AG04449 (cell line): ENCODE results near the gene RETN.

Experiments
- CTCF ChIA-PET: fragments of 350-600 bp; formaldehyde crosslinking; extraction: SDS; loops from one replicate; lab custom pipeline; 2021; ENCODE audit warnings: antibody characterized with exemption; lab: Yijun Ruan, JAX
- POLR2A ChIA-PET: fragments of 400-600, 350-600 bp; formaldehyde crosslinking; extraction: SDS; loops from one replicate; lab custom pipeline; 2020; ENCODE audit warnings: antibody characterized with exemption, inconsistent platforms; lab: Yijun Ruan, JAX
- DNase-seq: peaks from one replicate; pipeline ENCODE4 v3.0.0-alpha.2; 2010; ENCODE audit warnings: low read depth, low spot score
- H3K4me3 ChIP-seq: 2 replicates; pipeline ENCODE4 v1.5.1; 2011; ENCODE audit warnings: low read depth, mild to moderate bottlenecking, control low read depth, low read length
- TF ChIP-seq, protein P1 (sequence below): IDR thresholded peaks from one replicate; pipeline ENCODE4 v1.5.1; 2011; ENCODE audit warnings: mild to moderate bottlenecking, moderate library complexity, low read length, control low read depth, inconsistent platforms; ENCODE audit not compliant: insufficient read depth; ENCODE audit errors: missing control alignments

RETN gene

DNA sequence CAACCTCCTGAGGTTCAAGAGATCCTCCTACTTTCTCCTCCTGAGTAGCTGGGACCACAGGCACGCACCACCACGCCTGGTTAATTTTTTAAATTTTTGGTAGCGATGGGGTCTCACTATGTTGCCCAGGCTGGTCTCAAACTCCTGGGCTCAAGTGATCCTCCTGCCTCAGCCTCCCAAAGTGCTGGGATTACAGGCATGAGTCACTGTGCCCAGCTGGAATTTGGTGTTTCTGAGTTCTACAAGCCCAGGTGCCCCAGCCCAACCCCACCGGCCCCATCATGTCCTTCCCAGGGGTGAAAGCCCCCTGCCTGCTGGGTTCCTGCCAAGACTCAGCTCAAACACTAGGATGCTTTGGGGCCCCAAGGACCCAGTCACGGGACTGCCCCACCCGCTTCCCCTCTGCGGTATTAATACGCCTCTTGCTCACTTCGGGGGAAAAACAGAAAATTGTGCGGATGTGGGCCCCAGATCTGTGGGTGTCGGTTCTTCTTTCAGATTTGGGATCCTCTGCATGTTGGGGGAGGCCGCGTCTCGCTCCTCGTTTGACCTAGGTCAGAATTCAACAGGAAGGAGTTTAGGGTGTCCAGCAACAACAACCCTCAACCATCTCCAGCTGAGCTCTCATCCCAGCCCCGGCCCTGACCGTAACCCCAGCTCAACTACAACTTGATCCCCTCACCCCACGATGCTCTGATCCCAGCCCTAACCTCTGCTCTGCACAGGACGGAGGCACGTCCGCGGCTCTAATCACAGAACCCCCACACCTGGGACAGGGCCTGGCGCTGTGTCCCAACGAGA is 36.7 kb downstream of the RETN start:
- ChIA-PET POLR2A (no interaction called here), CTCF (interaction anchor here (1.2 to 1.8 kb wide), 3 partner anchors 25 to 137 kb away, joined by 3 to 5 read pairs (median 4); partner anchors contain the start of gene TRAPPC5)
- no peak for DNase-seq

DNA sequence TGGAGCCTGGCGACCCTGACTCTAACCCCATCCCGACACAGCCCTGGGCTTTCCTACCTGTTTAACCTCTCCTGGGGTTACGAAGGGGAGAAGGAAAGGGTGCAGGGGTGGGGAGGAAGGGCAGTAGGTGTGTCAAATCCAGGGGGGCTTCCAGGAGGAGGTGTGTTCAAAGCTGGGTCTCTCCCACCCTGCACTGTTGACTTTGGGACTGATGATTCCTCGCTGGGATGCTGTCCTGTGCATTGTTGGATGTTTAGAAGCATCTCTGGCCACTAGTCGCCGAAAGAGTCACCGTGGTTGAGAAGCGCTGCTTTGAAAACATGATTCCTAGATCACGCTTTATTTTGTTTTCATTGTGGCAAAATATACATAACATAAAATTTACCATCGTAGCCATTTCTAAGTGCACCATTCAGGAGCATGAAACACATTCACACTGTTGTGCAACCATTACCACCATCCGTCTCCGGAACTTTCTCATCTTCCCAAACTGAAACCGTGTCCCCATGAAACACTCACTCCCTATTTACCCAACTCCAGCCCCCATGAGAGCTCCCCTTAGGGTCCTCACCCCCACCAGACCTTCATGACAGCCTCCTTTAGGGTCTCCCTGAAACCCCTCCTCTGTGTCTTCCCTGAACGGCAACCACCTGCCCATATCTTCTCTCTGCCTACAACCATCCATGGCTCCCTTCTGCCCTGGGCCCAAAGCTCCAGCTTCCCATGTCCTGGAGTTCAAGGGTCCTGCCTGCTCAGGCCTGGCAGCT is 37.5 kb downstream of the RETN start:
- H3K4me3 ChIP-seq, result no peak overlapping the region
- ChIA-PET CTCF (interaction anchor here (1.2 to 1.8 kb wide), 3 partner anchors 26 to 138 kb away, joined by 3 to 5 read pairs (median 4); partner anchors contain the start of gene TRAPPC5), POLR2A (no interaction called here)
- TF ChIP-seq, protein P1, sequence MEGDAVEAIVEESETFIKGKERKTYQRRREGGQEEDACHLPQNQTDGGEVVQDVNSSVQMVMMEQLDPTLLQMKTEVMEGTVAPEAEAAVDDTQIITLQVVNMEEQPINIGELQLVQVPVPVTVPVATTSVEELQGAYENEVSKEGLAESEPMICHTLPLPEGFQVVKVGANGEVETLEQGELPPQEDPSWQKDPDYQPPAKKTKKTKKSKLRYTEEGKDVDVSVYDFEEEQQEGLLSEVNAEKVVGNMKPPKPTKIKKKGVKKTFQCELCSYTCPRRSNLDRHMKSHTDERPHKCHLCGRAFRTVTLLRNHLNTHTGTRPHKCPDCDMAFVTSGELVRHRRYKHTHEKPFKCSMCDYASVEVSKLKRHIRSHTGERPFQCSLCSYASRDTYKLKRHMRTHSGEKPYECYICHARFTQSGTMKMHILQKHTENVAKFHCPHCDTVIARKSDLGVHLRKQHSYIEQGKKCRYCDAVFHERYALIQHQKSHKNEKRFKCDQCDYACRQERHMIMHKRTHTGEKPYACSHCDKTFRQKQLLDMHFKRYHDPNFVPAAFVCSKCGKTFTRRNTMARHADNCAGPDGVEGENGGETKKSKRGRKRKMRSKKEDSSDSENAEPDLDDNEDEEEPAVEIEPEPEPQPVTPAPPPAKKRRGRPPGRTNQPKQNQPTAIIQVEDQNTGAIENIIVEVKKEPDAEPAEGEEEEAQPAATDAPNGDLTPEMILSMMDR, result no peak
- DNase-seq, result no peak

More for the DNA sequence above, 36.7 kb downstream of the RETN start:
- TF ChIP-seq, protein P1, result no peak
- H3K4me3 ChIP-seq, result no peak overlapping the region

DNA sequence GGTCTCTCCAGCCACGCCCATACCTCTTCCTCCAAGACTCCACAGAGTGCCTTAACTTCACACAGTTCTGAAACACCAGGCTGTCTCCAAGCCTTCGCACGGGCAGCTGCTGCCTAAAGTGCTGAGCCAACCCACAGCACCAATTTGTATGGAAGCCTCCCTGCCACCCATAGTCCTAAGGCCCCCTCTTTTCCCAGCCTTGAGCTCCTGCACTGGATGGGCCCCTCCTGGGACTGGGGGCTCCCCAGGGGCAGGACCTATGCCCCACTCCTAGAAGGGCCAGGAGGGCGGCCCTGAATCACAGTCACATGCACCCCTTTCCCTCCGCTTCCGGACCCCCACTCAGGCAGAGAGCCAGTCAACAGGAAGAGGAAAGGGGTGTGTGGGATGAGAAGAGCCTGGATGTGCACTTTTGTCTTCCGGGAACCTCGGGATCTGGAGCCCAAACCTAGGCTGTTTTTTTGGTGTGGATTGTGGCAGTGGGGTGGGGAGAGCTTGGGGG is 38.2 kb downstream of the RETN start:
- CTCF ChIA-PET, result interaction anchor here (1.2 kb wide), 1 partner anchor 139 kb away, joined by 5 read pairs; no protein-coding TSS in a partner anchor
- no peak for DNase-seq
- TF ChIP-seq, protein P1, result no peak
- H3K4me3 ChIP-seq, result no peak overlapping the region
- POLR2A ChIA-PET, result no interaction called here

DNA sequence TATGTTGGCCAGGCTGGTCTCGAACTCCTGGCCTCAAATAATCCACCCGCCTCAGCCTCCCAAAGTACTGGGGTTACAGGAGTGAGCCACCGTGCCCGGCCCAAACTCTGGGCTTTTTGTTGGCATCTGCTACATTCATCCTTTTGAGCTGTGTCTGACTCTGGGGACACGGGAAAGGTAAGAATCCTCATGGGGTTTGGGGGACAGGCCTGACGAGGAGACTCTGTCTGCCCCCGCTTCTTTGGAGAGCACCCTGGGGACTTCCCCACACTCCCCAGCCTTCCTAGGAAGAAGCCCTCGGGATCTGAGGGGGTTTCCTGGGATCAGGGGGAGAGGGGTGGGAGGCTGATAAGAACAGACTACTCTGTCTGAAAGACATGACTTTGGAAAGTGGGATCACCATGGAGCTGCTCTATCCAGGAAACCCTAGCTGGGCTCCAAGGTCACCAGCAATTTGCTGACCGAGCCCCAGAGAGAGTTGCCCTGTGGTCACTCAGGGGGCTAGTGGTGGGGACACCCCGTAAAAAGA is 41.1 kb downstream of the RETN start:
- POLR2A ChIA-PET, result no interaction called here
- CTCF ChIA-PET, result no interaction called here
- H3K4me3 ChIP-seq, result no peak overlapping the region
- no peak for DNase-seq
- TF ChIP-seq, protein P1, result no peak

DNA sequence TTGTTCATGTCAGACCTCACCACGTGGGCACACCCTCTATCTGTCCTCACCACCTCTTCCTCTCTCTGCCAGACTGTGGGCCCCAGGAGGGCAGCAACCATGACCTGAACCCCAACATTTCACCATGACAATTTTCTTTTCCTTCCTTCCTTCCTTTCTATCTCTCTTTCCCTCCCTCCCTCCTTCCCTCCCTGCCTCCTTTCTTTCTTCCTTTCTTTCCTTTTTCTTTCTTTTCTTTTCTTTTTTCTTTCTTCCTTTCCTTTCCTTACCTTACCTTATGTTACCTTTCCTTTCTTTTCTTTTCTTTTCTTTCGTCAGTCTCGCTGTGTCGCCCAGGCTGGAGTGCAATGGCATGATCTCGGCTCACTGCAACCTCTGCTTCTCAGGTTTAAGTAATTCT is 41.8 kb downstream of the RETN start:
- TF ChIP-seq, protein P1, result no peak
- CTCF ChIA-PET, result no interaction called here
- no peak overlapping the region for H3K4me3 ChIP-seq
- DNase-seq, result no peak
- POLR2A ChIA-PET, result no interaction called here
